Stomach (tissue), 9 donors: ENCODE results near the gene MLLT10. TPM values are rescaled to one million over a fixed set of nuclear protein-coding genes. Genes with fewer than 3 reads are reported as not detected.

Source experiments
- DNase-seq, 2 donors: peaks; one replicate each; pipeline versions ENCODE4 v3.0.0 to v3.0.0-alpha.2; 2013 to 2019
- H3K27ac ChIP-seq, 5 donors: fragments of 200-600 bp in 4 of 5; sonication (generic) in 4 of 5; one replicate each; pipeline ENCODE4 v1.5.1; 2013 to 2019; ENCODE audit warnings: mild to moderate bottlenecking in 1 of 5, moderate library complexity in 1 of 5
- H3K27me3 ChIP-seq, 3 donors: fragments of 200-600 bp; sonication (generic); one replicate each; pipeline ENCODE4 v1.5.1; 2017 to 2019; ENCODE audit warnings: mixed run types in 1 of 3
- H3K36me3 ChIP-seq, 4 donors: fragments of 200-600 bp; sonication (generic); 1 replicate in 3 of 4; 2 replicates in 1 of 4; pipeline ENCODE4 v1.5.1; 2016 to 2019
- H3K4me1 ChIP-seq, 4 donors: fragments of 200-600 bp; sonication (generic); one replicate each; pipeline ENCODE4 v1.5.1; 2016 to 2019
- H3K4me3 ChIP-seq, 4 donors: fragments of 200-600 bp; sonication (generic) in 3 of 4; one replicate each; pipeline ENCODE4 v1.5.1; 2016 to 2019; ENCODE audit warnings: mild to moderate bottlenecking in 1 of 4
- H3K9me3 ChIP-seq, 4 donors: fragments of 200-600 bp; sonication (generic); one replicate each; pipeline ENCODE4 v1.5.1; 2016 to 2019
- CTCF ChIP-seq, 7 experiments: fragments of 450-650 bp in 4 of 7; fragments of 200-600 bp in 3 of 7; sonication (generic) in 3 of 7; IDR thresholded peaks; one replicate each; pipeline ENCODE4 v1.5.1; 2016 to 2019; ENCODE audit warnings: antibody characterized with exemption in 7 of 7, control low read depth in 2 of 7, mild to moderate bottlenecking in 1 of 7
- EP300 ChIP-seq: sonication (generic); formaldehyde crosslinking; IDR thresholded peaks from one replicate; pipeline ENCODE4 v1.6.1; 2017; ENCODE audit warnings: antibody characterized with exemption
- POLR2A ChIP-seq, 4 donors: fragments of 450-650 bp; IDR thresholded peaks; one replicate each; pipeline ENCODE4 v1.6.1; 2016; ENCODE audit warnings: antibody characterized with exemption in 4 of 4, control low read depth in 2 of 4, mild to moderate bottlenecking in 1 of 4, moderate library complexity in 1 of 4
- POLR2AphosphoS5 ChIP-seq, 3 donors: sonication (generic); formaldehyde crosslinking; IDR thresholded peaks; one replicate each; pipeline ENCODE4 v1.6.1; 2016; ENCODE audit warnings: antibody characterized with exemption in 3 of 3
- WGBS, 5 donors: extraction: QIAGEN DNeasy Blood & Tissue Kit in 3 of 5; methylation state at CpG; one replicate each; pipeline versions ENCODE4 v1.1.5 to v1.1.7; 2013 to 2018; 5-methylcytosine and 5-hydroxymethylcytosine counted together
- intact Hi-C: fragments of 100-400 bp; cut with DNase I; formaldehyde crosslinking; loops from one replicate; pipeline ENCODE4 v1.15.1; 2023; ENCODE audit warnings: low total_unique reads
- polyA plus RNA-seq, 3 donors: library from polyadenylated mRNA; stranded (reverse); fragments of 200-250 nt; gene quantifications; one replicate each; pipeline ENCODE4 v1.2.3, GENCODE V29; 2013
- total RNA-seq, 5 donors: library from RNA; depleted of rRNA; stranded (reverse); fragments of >200 nt; gene quantifications; one replicate each; pipeline versions ENCODE4 v1.1.0 to v1.2.3, GENCODE V29; 2014 to 2016
- donor health status: healthy with polysubstance abuse.
- donor health status: Bipolar disorder and iron deficiency.
- donor health status: healthy.

Gene MLLT10
- total and polyA plus RNA-seq, 8 donors, result 12.8 to 76.9 (median 23.8) TPM

- no peak for DNase-seq
- Histone ChIP-seq H3K4me1 (peaks cover 4 to 14% (median 8%) of the 10 kb centered on the region in 4 donors), H3K4me3 (no peak overlapping the region), H3K27ac (no peak overlapping the region), H3K36me3 (no peaks in the 10 kb centered on the region), H3K27me3 (peaks cover 0 to 37% (median 18%) of the 10 kb centered on the region in 3 donors), H3K9me3 (peaks cover 0 to 5% (median 0%) of the 10 kb centered on the region in 4 donors)
- WGBS, 5 donors, result 85 to 97% (median 93%) methylated on average over 3 of the region's 3 CpGs
- intact Hi-C loops, result no loop called here
- TF ChIP-seq POLR2A (IDR thresholded peaks at IDR 0.05), result no peak
- TF ChIP-seq EP300, result no peak
- no peak for TF ChIP-seq POLR2AphosphoS5 (IDR thresholded peaks at IDR 0.05)
- TF ChIP-seq CTCF (IDR thresholded peaks at IDR 0.05), result no peak
These were observed 31.7 kb upstream of the MLLT10 start for GRCh38 chr10:21502348-21502740.

GRCh38 chr10:21503542-21503941 is 30.5 kb upstream of the MLLT10 start:
- Histone ChIP-seq H3K4me1 (peaks cover 0 to 11% (median 4%) of the 10 kb centered on the region in 4 donors), H3K9me3 (peaks cover 0 to 5% (median 0%) of the 10 kb centered on the region in 4 donors), H3K36me3 (no peaks in the 10 kb centered on the region), H3K4me3 (no peak overlapping the region), H3K27ac (no peak overlapping the region), H3K27me3 (peaks cover 0 to 31% (median 12%) of the 10 kb centered on the region in 3 donors)
- intact Hi-C loops, result no loop called here
- TF ChIP-seq POLR2A (IDR thresholded peaks at IDR 0.05) (no peak), POLR2AphosphoS5 (IDR thresholded peaks at IDR 0.05) (no peak), EP300 (no peak), CTCF (IDR thresholded peaks at IDR 0.05) (no peak)
- 69 to 92% (median 86%) methylated on average over 1 of the region's 1 CpG for WGBS, 5 donors
- DNase-seq, result no peak

GRCh38 chr10:21505711-21506278 is 28.2 kb upstream of the MLLT10 start:
- Histone ChIP-seq H3K27ac (no peak overlapping the region), H3K4me1 (peaks cover 0 to 9% (median 4%) of the 10 kb centered on the region in 4 donors), H3K4me3 (no peak overlapping the region), H3K27me3 (peaks cover 0 to 27% (median 13%) of the 10 kb centered on the region in 3 donors), H3K9me3 (no peaks in the 10 kb centered on the region), H3K36me3 (no peaks in the 10 kb centered on the region)
- WGBS, 5 donors, result 75 to 89% (median 84%) methylated on average over 4 of the region's 4 CpGs
- intact Hi-C loops, result no loop called here
- DNase-seq, result no peak
- TF ChIP-seq POLR2AphosphoS5 (IDR thresholded peaks at IDR 0.05), result no peak
- no peak for TF ChIP-seq CTCF (IDR thresholded peaks at IDR 0.05)
- no peak for TF ChIP-seq POLR2A (IDR thresholded peaks at IDR 0.05)
- TF ChIP-seq EP300, result no peak

GRCh38 chr10:21506351-21506750 is 27.7 kb upstream of the MLLT10 start:
- H3K36me3 ChIP-seq, result no peaks in the 10 kb centered on the region
- no peak for DNase-seq
- H3K27ac ChIP-seq, result no peak overlapping the region
- H3K9me3 ChIP-seq, result no peaks in the 10 kb centered on the region
- H3K4me3 ChIP-seq, result no peak overlapping the region
- peaks cover 0 to 14% (median 4%) of the 10 kb centered on the region in 4 donors for H3K4me1 ChIP-seq
- TF ChIP-seq CTCF (IDR thresholded peaks at IDR 0.05) (no peak), EP300 (no peak), POLR2A (IDR thresholded peaks at IDR 0.05) (no peak), POLR2AphosphoS5 (IDR thresholded peaks at IDR 0.05) (no peak)
- peaks cover 0 to 24% (median 12%) of the 10 kb centered on the region in 3 donors for H3K27me3 ChIP-seq
- 63 to 81% (median 71%) methylated on average over 3 of the region's 3 CpGs for WGBS, 5 donors
- intact Hi-C loops, result no loop called here
